SK-N-SH (cell line): ENCODE results near the gene MYCBPAP. TPM values are rescaled to one million over a fixed set of nuclear protein-coding genes. Genes with fewer than 3 reads are reported as not detected.

Experiments
- CTCF ChIA-PET: fragments of 300-600, 350-600 bp; formaldehyde crosslinking; extraction: SDS; loops from one replicate; lab custom pipeline; 2021; lab: Yijun Ruan, JAX
- POLR2A ChIA-PET: fragments of 350-600 bp; sonication (Branson Sonifier 250); formaldehyde crosslinking; extraction: SDS; loops from one replicate; lab custom pipeline; 2020; ENCODE audit warnings: antibody characterized with exemption, inconsistent platforms; lab: Yijun Ruan, JAX
- DNase-seq: peaks from one replicate; pipeline ENCODE4 v3.0.0; 2012
- H2AFZ ChIP-seq: fragments of 200-600 bp; sonication (generic); 2 replicates; pipeline ENCODE4 v1.8.1; 2016; ENCODE audit warnings: antibody characterized with exemption, mild to moderate bottlenecking, low read depth
- H3F3A ChIP-seq: fragments of 200-600 bp; sonication (generic); replicated peaks from 2 replicates; pipeline ENCODE3; 2016; ENCODE audit warnings: antibody characterized with exemption, mild to moderate bottlenecking; ENCODE audit not compliant: insufficient read depth
- H3K27ac ChIP-seq, 2 experiments: fragments of 200-500 bp in 1 of 2; fragments of 200-600 bp in 1 of 2; sonication (Bioruptor generic) in 1 of 2; sonication (generic), shearing (Covaris generic) in 1 of 2; 2 replicates each; pipeline versions ENCODE4 v1.5.1 to v1.6.1; 2014 to 2016; ENCODE audit warnings: low read depth in 2 of 2, inconsistent platforms in 1 of 2, low read length in 1 of 2, mild to moderate bottlenecking in 1 of 2, mixed read lengths in 1 of 2
- H3K27me3 ChIP-seq: fragments of 200-600 bp; sonication (generic), shearing (Covaris generic); 2 replicates; pipeline ENCODE4 v1.6.1; 2016; ENCODE audit warnings: mixed run types; ENCODE audit not compliant: insufficient read depth
- H3K36me3 ChIP-seq, 2 experiments: fragments of 200-500 bp in 1 of 2; fragments of 200-600 bp in 1 of 2; sonication (Bioruptor generic) in 1 of 2; sonication (generic) in 1 of 2; replicated peaks in 1 of 2; 2 replicates each; pipeline versions ENCODE3 to v1.5.1; 2014 to 2016; ENCODE audit warnings: low read length in 1 of 2, mild to moderate bottlenecking in 1 of 2; ENCODE audit not compliant: insufficient read depth in 2 of 2, control insufficient read depth in 1 of 2
- H3K4me1 ChIP-seq, 2 experiments: fragments of 200-500 bp in 1 of 2; fragments of 200-600 bp in 1 of 2; sonication (Bioruptor generic) in 1 of 2; sonication (generic), shearing (Covaris generic) in 1 of 2; 2 replicates each; pipeline versions ENCODE4 v1.5.1 to v1.6.1; 2014 to 2016; ENCODE audit warnings: low read depth in 1 of 2, low read length in 1 of 2, mixed run types in 1 of 2; ENCODE audit not compliant: insufficient read depth in 2 of 2, control insufficient read depth in 1 of 2
- H3K4me2 ChIP-seq: fragments of 200-600 bp; sonication (generic), shearing (Covaris generic); 2 replicates; pipeline ENCODE4 v1.6.1; 2017; ENCODE audit warnings: mixed run types
- H3K4me3 ChIP-seq, 2 experiments: fragments of 200-500 bp in 1 of 2; fragments of 200-600 bp in 1 of 2; sonication (Bioruptor generic) in 1 of 2; sonication (generic), shearing (Covaris generic) in 1 of 2; 2 replicates each; pipeline versions ENCODE4 v1.5.1 to v1.8.1; 2014 to 2016; ENCODE audit warnings: low read depth in 2 of 2, inconsistent platforms in 1 of 2, low read length in 1 of 2, mild to moderate bottlenecking in 1 of 2, mixed read lengths in 1 of 2, moderate library complexity in 1 of 2
- H3K79me2 ChIP-seq: fragments of 200-600 bp; sonication (generic); 2 replicates; pipeline ENCODE4 v1.8.1; 2017; ENCODE audit warnings: mild to moderate bottlenecking; ENCODE audit not compliant: insufficient read depth
- H3K9ac ChIP-seq: fragments of 200-600 bp; sonication (generic); 2 replicates; pipeline ENCODE4 v1.6.1; 2017; ENCODE audit warnings: mixed run types
- H3K9me2 ChIP-seq: fragments of 200-600 bp; sonication (generic); 2 replicates; pipeline ENCODE4 v1.6.1; 2017; ENCODE audit warnings: mixed run types
- H3K9me3 ChIP-seq: fragments of 200-600 bp; sonication (generic); 2 replicates; pipeline ENCODE4 v1.6.1; 2017; ENCODE audit warnings: mixed run types, mild to moderate bottlenecking, moderate library complexity
- H4K20me1 ChIP-seq: fragments of 200-600 bp; sonication (generic); 2 replicates; pipeline ENCODE4 v1.6.1; 2017; ENCODE audit warnings: mild to moderate bottlenecking, mixed run types; ENCODE audit not compliant: insufficient read depth
- ELF1 ChIP-seq: IDR thresholded peaks from 2 replicates; pipeline ENCODE4 v1.4.0; 2012
- EZH2phosphoT487 ChIP-seq: fragments of 200-600 bp; sonication (generic); IDR thresholded peaks from 2 replicates; pipeline ENCODE4 v1.6.1; 2017; ENCODE audit warnings: low read depth, mixed run types, mild to moderate bottlenecking, antibody characterized with exemption, moderate library complexity, borderline replicate concordance
- FOSL2 ChIP-seq: IDR thresholded peaks from 2 replicates; pipeline ENCODE4 v1.4.0; 2012; ENCODE audit warnings: low read depth, mild to moderate bottlenecking, moderate library complexity, borderline replicate concordance
- FOXJ3 ChIP-seq: sonication (generic); formaldehyde crosslinking; IDR thresholded peaks from 2 replicates; pipeline ENCODE4 v1.5.1; 2020; ENCODE audit warnings: mild to moderate bottlenecking, missing genetic modification reagents
- FOXM1 ChIP-seq: IDR thresholded peaks from 2 replicates; pipeline ENCODE4 v1.4.0; 2012; ENCODE audit warnings: low read depth, mild to moderate bottlenecking
- GABPA ChIP-seq: IDR thresholded peaks from 2 replicates; pipeline ENCODE4 v1.4.0; 2012; ENCODE audit warnings: low read depth, mild to moderate bottlenecking
- MXI1 ChIP-seq: IDR thresholded peaks from 2 replicates; pipeline ENCODE4 v1.6.1; 2012; ENCODE audit warnings: mild to moderate bottlenecking, low read depth, low read length, improper control_type of control experiment
- NFIC ChIP-seq: IDR thresholded peaks from 2 replicates; pipeline ENCODE4 v1.4.0; 2012; ENCODE audit warnings: borderline replicate concordance
- NRF1 ChIP-seq: IDR thresholded peaks from 2 replicates; pipeline ENCODE4 v1.6.1; 2012; ENCODE audit warnings: low read depth, mild to moderate bottlenecking, low read length
- POLR2AphosphoS5 ChIP-seq: IDR thresholded peaks from 2 replicates; pipeline ENCODE4 v1.6.1; 2012; ENCODE audit warnings: low read depth, low read length
- RCOR1 ChIP-seq: fragments of 150-350 bp; IDR thresholded peaks from 2 replicates; pipeline ENCODE4 v1.6.1; 2017; ENCODE audit warnings: antibody characterized with exemption, low read length
- RXRA ChIP-seq: IDR thresholded peaks from 2 replicates; pipeline ENCODE4 v1.4.0; 2012; ENCODE audit warnings: low read depth, mild to moderate bottlenecking, borderline replicate concordance
- SIN3A ChIP-seq: IDR thresholded peaks from 2 replicates; pipeline ENCODE4 v1.6.1; 2012; ENCODE audit warnings: low read depth, mild to moderate bottlenecking, low read length, moderate library complexity, borderline replicate concordance
- SMC3 ChIP-seq: IDR thresholded peaks from 2 replicates; pipeline ENCODE4 v1.6.1; 2012; ENCODE audit warnings: low read depth, low read length, improper control_type of control experiment
- TCF12 ChIP-seq: IDR thresholded peaks from 2 replicates; pipeline ENCODE4 v1.4.0; 2012
- TEAD4 ChIP-seq: IDR thresholded peaks from 2 replicates; pipeline ENCODE4 v1.4.0; 2012; ENCODE audit warnings: mild to moderate bottlenecking, borderline replicate concordance; ENCODE audit not compliant: insufficient read depth
- YY1 ChIP-seq: IDR thresholded peaks from 2 replicates; pipeline ENCODE4 v1.4.0; 2012; ENCODE audit warnings: low read depth, mild to moderate bottlenecking
- WGBS: methylation state at CpG from one replicate; pipeline ENCODE4 v1.1.6; 2017; ENCODE audit warnings: low lambda C conversion rate; 5-methylcytosine and 5-hydroxymethylcytosine counted together
- polyA plus RNA-seq, 3 experiments: library from polyadenylated mRNA; depleted of rRNA; stranded (reverse); fragments of >200 nt; gene quantifications; 2 replicates each; pipeline ENCODE4 v1.2.3, GENCODE V29; 2012
- TF ChIP-seq, protein P1 (sequence below): fragments of 150-350 bp; IDR thresholded peaks from 2 replicates; pipeline ENCODE4 v1.6.1; 2016; ENCODE audit warnings: mild to moderate bottlenecking, low read depth, low read length
- TF ChIP-seq, protein P2 (sequence below): IDR thresholded peaks from 2 replicates; pipeline ENCODE4 v1.4.0; 2012; ENCODE audit warnings: low read depth
- TF ChIP-seq, protein P3 (sequence below): IDR thresholded peaks from 2 replicates; pipeline ENCODE4 v1.4.0; 2012; ENCODE audit warnings: low read depth, borderline replicate concordance
- TF ChIP-seq, protein P4 (sequence below): IDR thresholded peaks from 2 replicates; pipeline ENCODE4 v1.4.0; 2012; ENCODE audit warnings: low read depth, borderline replicate concordance
- TF ChIP-seq, protein P5 (sequence below): IDR thresholded peaks from 2 replicates; pipeline ENCODE4; 2012
- TF ChIP-seq, protein P6 (sequence below): fragments of 150-350 bp; IDR thresholded peaks from 2 replicates; pipeline ENCODE4 v1.6.1; 2017; ENCODE audit warnings: antibody characterized with exemption, low read length, low read depth, borderline replicate concordance

MYCBPAP gene
- polyA plus RNA-seq, 1 of the 3 experiments (the other 2 are of a cell fraction) = 2.4 TPM

DNA sequence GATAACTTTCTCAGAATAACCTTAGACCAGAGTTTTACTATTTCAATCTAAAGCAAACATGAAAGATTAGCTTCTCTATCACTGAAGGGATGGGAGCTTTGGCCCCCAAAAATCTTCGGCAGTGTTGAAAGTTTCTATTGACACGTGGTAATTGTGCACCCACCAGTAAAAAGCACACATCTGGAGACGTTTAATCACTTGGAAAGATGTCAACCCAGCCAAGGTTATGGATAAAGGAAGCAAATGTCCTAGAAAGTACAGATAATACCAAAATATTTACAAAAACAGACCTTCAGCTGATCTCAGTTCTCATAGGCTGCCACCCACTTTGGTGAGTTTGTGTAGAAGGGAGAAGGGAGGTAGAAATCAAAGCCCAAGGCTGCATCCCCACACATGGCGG, 5.3 kb downstream of the MYCBPAP start:
- Histone ChIP-seq H3F3A (no peaks in the 10 kb centered on the region), H3K4me3 (no peak overlapping the region), H4K20me1 (no peaks in the 10 kb centered on the region), H3K9me3 (no peaks in the 10 kb centered on the region), H3K9ac (no peak overlapping the region), H3K36me3 (no peaks in the 10 kb centered on the region), H3K27me3 (no peaks in the 10 kb centered on the region), H3K27ac (no peak overlapping the region), H3K4me2 (no peak overlapping the region), H2AFZ (no peak overlapping the region), H3K9me2 (no peaks in the 10 kb centered on the region), H3K4me1 (peaks cover 0 to 10% of the 10 kb centered on the region in 2 experiments; a peak in 1 of 4 replicates), H3K79me2 (no peaks in the 10 kb centered on the region)
- 72% methylated on average over 4 of the region's 4 CpGs for WGBS
- ChIA-PET POLR2A (no interaction called here), CTCF (no interaction called here)
- TF ChIP-seq TCF12 = no peak
- TF ChIP-seq FOXM1 = no peak
- no peak for TF ChIP-seq YY1
- no peak for TF ChIP-seq NRF1
- TF ChIP-seq, protein P1, sequence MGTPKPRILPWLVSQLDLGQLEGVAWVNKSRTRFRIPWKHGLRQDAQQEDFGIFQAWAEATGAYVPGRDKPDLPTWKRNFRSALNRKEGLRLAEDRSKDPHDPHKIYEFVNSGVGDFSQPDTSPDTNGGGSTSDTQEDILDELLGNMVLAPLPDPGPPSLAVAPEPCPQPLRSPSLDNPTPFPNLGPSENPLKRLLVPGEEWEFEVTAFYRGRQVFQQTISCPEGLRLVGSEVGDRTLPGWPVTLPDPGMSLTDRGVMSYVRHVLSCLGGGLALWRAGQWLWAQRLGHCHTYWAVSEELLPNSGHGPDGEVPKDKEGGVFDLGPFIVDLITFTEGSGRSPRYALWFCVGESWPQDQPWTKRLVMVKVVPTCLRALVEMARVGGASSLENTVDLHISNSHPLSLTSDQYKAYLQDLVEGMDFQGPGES = no peak
- TF ChIP-seq SIN3A = no peak
- TF ChIP-seq SMC3 = no peak
- TF ChIP-seq EZH2phosphoT487 = no peak
- no peak for TF ChIP-seq POLR2AphosphoS5
- no peak for TF ChIP-seq FOXJ3
- TF ChIP-seq, protein P2, sequence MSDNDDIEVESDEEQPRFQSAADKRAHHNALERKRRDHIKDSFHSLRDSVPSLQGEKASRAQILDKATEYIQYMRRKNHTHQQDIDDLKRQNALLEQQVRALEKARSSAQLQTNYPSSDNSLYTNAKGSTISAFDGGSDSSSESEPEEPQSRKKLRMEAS = no peak
- no peak for TF ChIP-seq GABPA
- no peak for TF ChIP-seq TEAD4
- TF ChIP-seq, protein P3, sequence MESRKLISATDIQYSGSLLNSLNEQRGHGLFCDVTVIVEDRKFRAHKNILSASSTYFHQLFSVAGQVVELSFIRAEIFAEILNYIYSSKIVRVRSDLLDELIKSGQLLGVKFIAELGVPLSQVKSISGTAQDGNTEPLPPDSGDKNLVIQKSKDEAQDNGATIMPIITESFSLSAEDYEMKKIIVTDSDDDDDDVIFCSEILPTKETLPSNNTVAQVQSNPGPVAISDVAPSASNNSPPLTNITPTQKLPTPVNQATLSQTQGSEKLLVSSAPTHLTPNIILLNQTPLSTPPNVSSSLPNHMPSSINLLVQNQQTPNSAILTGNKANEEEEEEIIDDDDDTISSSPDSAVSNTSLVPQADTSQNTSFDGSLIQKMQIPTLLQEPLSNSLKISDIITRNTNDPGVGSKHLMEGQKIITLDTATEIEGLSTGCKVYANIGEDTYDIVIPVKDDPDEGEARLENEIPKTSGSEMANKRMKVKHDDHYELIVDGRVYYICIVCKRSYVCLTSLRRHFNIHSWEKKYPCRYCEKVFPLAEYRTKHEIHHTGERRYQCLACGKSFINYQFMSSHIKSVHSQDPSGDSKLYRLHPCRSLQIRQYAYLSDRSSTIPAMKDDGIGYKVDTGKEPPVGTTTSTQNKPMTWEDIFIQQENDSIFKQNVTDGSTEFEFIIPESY = no peak
- no peak for TF ChIP-seq RXRA
- no peak for TF ChIP-seq NFIC
- no peak for DNase-seq

DNA sequence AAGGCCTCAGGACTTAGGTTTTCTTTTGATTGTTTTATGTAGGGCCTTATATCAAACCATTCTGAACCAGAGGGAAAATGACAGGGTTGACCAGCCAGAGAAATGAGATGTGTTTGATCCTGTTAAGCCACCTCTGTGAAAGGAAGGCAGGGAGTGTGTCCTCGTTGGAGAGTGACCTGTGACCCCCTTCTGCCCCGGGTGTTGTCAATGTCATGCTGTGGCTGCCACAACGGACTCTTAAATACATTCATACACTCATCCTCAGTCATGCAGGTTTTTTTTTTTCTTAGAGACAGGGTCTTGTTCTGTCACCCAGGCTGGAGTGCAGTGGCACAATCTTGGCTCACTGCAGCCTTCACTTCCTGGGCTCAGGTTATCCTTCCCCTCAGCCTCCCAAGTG, 6.1 kb downstream of the MYCBPAP start:
- WGBS = 70% methylated on average over 3 of the region's 3 CpGs
- Histone ChIP-seq H3K4me1 (peaks cover 0 to 3% of the 10 kb centered on the region in 2 experiments; a peak in 1 of 4 replicates), H4K20me1 (no peaks in the 10 kb centered on the region), H3K27ac (no peak overlapping the region), H3F3A (no peaks in the 10 kb centered on the region), H2AFZ (no peak overlapping the region), H3K27me3 (no peaks in the 10 kb centered on the region), H3K4me2 (no peak overlapping the region), H3K9me3 (no peaks in the 10 kb centered on the region), H3K79me2 (no peaks in the 10 kb centered on the region), H3K9me2 (no peaks in the 10 kb centered on the region), H3K36me3 (no peaks in the 10 kb centered on the region), H3K4me3 (no peak overlapping the region), H3K9ac (no peak overlapping the region)
- DNase-seq = no peak
- ChIA-PET POLR2A (no interaction called here), CTCF (interaction anchor here (1.2 to 2.4 kb wide), 3 partner anchors 17 to 152 kb away, joined by 3 to 5 read pairs (median 3); partner anchors contain the start of gene EPN3)
- TF ChIP-seq RCOR1 (no peak), NRF1 (no peak), ELF1 (no peak), FOSL2 (no peak), MXI1 (no peak), TCF12 (no peak), TEAD4 (no peak)
- TF ChIP-seq, protein P4, sequence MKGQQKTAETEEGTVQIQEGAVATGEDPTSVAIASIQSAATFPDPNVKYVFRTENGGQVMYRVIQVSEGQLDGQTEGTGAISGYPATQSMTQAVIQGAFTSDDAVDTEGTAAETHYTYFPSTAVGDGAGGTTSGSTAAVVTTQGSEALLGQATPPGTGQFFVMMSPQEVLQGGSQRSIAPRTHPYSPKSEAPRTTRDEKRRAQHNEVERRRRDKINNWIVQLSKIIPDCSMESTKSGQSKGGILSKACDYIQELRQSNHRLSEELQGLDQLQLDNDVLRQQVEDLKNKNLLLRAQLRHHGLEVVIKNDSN = no peak
- TF ChIP-seq, protein P5, sequence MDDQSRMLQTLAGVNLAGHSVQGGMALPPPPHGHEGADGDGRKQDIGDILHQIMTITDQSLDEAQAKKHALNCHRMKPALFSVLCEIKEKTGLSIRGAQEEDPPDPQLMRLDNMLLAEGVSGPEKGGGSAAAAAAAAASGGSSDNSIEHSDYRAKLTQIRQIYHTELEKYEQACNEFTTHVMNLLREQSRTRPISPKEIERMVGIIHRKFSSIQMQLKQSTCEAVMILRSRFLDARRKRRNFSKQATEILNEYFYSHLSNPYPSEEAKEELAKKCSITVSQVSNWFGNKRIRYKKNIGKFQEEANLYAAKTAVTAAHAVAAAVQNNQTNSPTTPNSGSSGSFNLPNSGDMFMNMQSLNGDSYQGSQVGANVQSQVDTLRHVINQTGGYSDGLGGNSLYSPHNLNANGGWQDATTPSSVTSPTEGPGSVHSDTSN = no peak
- TF ChIP-seq, protein P6, sequence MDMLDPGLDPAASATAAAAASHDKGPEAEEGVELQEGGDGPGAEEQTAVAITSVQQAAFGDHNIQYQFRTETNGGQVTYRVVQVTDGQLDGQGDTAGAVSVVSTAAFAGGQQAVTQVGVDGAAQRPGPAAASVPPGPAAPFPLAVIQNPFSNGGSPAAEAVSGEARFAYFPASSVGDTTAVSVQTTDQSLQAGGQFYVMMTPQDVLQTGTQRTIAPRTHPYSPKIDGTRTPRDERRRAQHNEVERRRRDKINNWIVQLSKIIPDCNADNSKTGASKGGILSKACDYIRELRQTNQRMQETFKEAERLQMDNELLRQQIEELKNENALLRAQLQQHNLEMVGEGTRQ = no peak
- TF ChIP-seq, protein P1 = no peak
